K562 (cell line): ENCODE measurements around the gene COL9A3. TPM values are rescaled to one million over a fixed set of nuclear protein-coding genes. Genes with fewer than 3 reads are reported as not detected.
A peak's percentile ranks its signal among the peaks of the same experiment; 100 is the strongest.

ENCODE experiments used
- BHLHE40 ChIP-seq: IDR thresholded peaks from 2 replicates; pipeline ENCODE4 v1.6.1; 2011; ENCODE audit warnings: low read length, improper control_type of control experiment
- COPS2 ChIP-seq: fragments of 450-650 bp; conservative IDR thresholded peaks from 2 replicates; pipeline ENCODE4 v1.6.1; 2016; ENCODE audit warnings: mild to moderate bottlenecking, moderate library complexity
- CTCF ChIP-seq, 3 experiments: IDR thresholded peaks in 2 of 3; conservative IDR thresholded peaks in 1 of 3; 2 replicates each; pipeline ENCODE4 v1.5.1; 2011 to 2012; ENCODE audit warnings: low read length in 3 of 3, mild to moderate bottlenecking in 3 of 3, control low read depth in 2 of 3, improper control_type of control experiment in 1 of 3, inconsistent platforms in 1 of 3, low read depth in 1 of 3, mixed read lengths in 1 of 3, moderate library complexity in 1 of 3; ENCODE audit not compliant: insufficient read depth in 2 of 3
- E2F1 ChIP-seq: sonication (generic); formaldehyde crosslinking; IDR thresholded peaks from 2 replicates; pipeline ENCODE4 v1.8.1; 2023; ENCODE audit warnings: mild to moderate bottlenecking, missing genetic modification reagents, moderate library complexity
- E2F5 ChIP-seq: sonication (generic); formaldehyde crosslinking; IDR thresholded peaks from 2 replicates; pipeline ENCODE4 v1.8.0; 2022; ENCODE audit warnings: mild to moderate bottlenecking, missing genetic modification reagents
- EZH2 ChIP-seq: IDR thresholded peaks from 2 replicates; pipeline ENCODE4 v1.6.1; 2012; ENCODE audit warnings: low read depth, mild to moderate bottlenecking, inconsistent platforms, low read length, borderline replicate concordance
- FOXO4 ChIP-seq: fragments of 450-650 bp; formaldehyde crosslinking; IDR thresholded peaks from 2 replicates; pipeline ENCODE4 v1.4.0; 2020; ENCODE audit warnings: mild to moderate bottlenecking, moderate library complexity
- KDM2B ChIP-seq: fragments of 250-450 bp; sonication (Bioruptor Pico); IDR thresholded peaks from 2 replicates; pipeline ENCODE4 v1.8.0; 2021; ENCODE audit warnings: mild to moderate bottlenecking, moderate library complexity
- MEF2A ChIP-seq: IDR thresholded peaks from 2 replicates; pipeline ENCODE4 v1.6.1; 2011; ENCODE audit warnings: low read depth, mild to moderate bottlenecking, low read length, moderate library complexity; ENCODE audit not compliant: control insufficient read depth
- MXD1 ChIP-seq: fragments of 250-450 bp; sonication (Bioruptor Pico); IDR thresholded peaks from 2 replicates; pipeline ENCODE4 v1.8.0; 2021; ENCODE audit warnings: borderline replicate concordance, mild to moderate bottlenecking, moderate library complexity; ENCODE audit not compliant: poor library complexity, severe bottlenecking
- NELFE ChIP-seq: IDR thresholded peaks from 2 replicates; pipeline ENCODE4 v1.6.1; 2011; ENCODE audit warnings: mild to moderate bottlenecking; ENCODE audit not compliant: insufficient read depth, insufficient read length
- NFRKB ChIP-seq: fragments of 450-650 bp; IDR thresholded peaks from 2 replicates; pipeline ENCODE4 v1.6.1; 2016; ENCODE audit warnings: low read depth
- PHB2 ChIP-seq: fragments of 450-650 bp; IDR thresholded peaks from 2 replicates; pipeline ENCODE4 v1.6.1; 2017; ENCODE audit warnings: low read depth
- POU5F1 ChIP-seq: fragments of 150-350 bp; IDR thresholded peaks from 2 replicates; pipeline ENCODE4 v1.6.1; 2014; ENCODE audit warnings: borderline replicate concordance, low read length, low read depth, mild to moderate bottlenecking; ENCODE audit not compliant: partially characterized antibody
- SP2 ChIP-seq: IDR thresholded peaks from 2 replicates; pipeline ENCODE4 v1.6.1; 2011; ENCODE audit warnings: mild to moderate bottlenecking, low read depth, low read length, moderate library complexity; ENCODE audit not compliant: poor library complexity, severe bottlenecking; ENCODE audit errors: extremely low read depth
- SRSF3 ChIP-seq: fragments of 200-400 bp; formaldehyde crosslinking; IDR thresholded peaks from 2 replicates; pipeline ENCODE4 v1.6.1; 2016; ENCODE audit warnings: mild to moderate bottlenecking, low read length, moderate library complexity; ENCODE audit not compliant: insufficient read depth
- TARDBP ChIP-seq: fragments of 450-650 bp; IDR thresholded peaks from 2 replicates; pipeline ENCODE4 v1.6.1; 2016
- TCF3 ChIP-seq: sonication (generic); formaldehyde crosslinking; IDR thresholded peaks from 2 replicates; pipeline ENCODE4 v1.4.0; 2020; ENCODE audit warnings: mild to moderate bottlenecking, missing genetic modification reagents
- ZBTB7A ChIP-seq: IDR thresholded peaks from 2 replicates; pipeline ENCODE4 v1.6.1; 2011; ENCODE audit warnings: low read depth, mild to moderate bottlenecking, low read length, moderate library complexity, borderline replicate concordance; ENCODE audit not compliant: control insufficient read depth
- ZNF668 ChIP-seq: fragments of 250-450 bp; sonication (Bioruptor Pico); IDR thresholded peaks from 2 replicates; pipeline ENCODE4 v1.8.0; 2022; ENCODE audit warnings: mild to moderate bottlenecking, inconsistent platforms
- polyA plus RNA-seq, 8 experiments: library from polyadenylated mRNA; depleted of rRNA in 4 of 8; stranded (reverse) in 5 of 8; unstranded in 3 of 8; fragments of >200 nt; fragmentation: Nextera tagmentation in 2 of 8; fragmentation: Illumina TruSeq in 1 of 8; extraction: Ambion mirVana in 2 of 8; extraction: Trizol in 1 of 8; gene quantifications; 2 replicates each; pipeline versions ENCODE4 v1.2.1 to v1.2.3, GENCODE V29; 2011 to 2014; ENCODE audit warnings: inconsistent platforms in 1 of 8, missing spikeins in 1 of 8
- total RNA-seq, 7 experiments: library from RNA; depleted of rRNA in 6 of 7; stranded (reverse); fragments of >200 nt in 6 of 7; fragmentation: Illumina TruSeq in 2 of 7; extraction: Trizol in 2 of 7; gene quantifications; 2 replicates each; pipeline versions ENCODE4 v1.2.1 to v1.2.3, GENCODE V29; 2011 to 2021; ENCODE audit warnings: low replicate concordance in 1 of 7

COL9A3 gene
- total and polyA plus RNA-seq, 9 of the 15 experiments (the other 6 are each of a cell fraction or from before 2014, with no cell fraction given): 0.14 to 3.6 (median 0.88) TPM; not detected in 1

GRCh38 chr20:62776692-62777527 lies 39.9 kb upstream of the COL9A3 start (continued):
- TF ChIP-seq FOXO4 (CRISPR knock-in tag) (no peak), TARDBP (no peak), BHLHE40 (no peak), TCF3 (CRISPR knock-in tag) (no peak), MEF2A (no peak), E2F5 (CRISPR knock-in tag) (no peak), E2F1 (CRISPR knock-in tag) (0 out of 2 replicates have a peak, but pooled peaks have one; percentile 61), COPS2 (no peak), EZH2 (no peak), ZNF668 (no peak), MXD1 (no peak), ZBTB7A (peak; percentile 88; the same call in 1 of the 2 replicates), PHB2 (peak; percentile 83), KDM2B (CRISPR knock-in tag) (no peak), NFRKB (peak; percentile 81), POU5F1 (no peak), SRSF3 (no peak), CTCF (IDR thresholded peaks at IDR 0.05 in 2 of 3, conservative IDR thresholded peaks at IDR 0.05 in 1 of 3; ENCODE audit: insufficient read depth in 2 of 3, low read depth in 1 of 3, low read length in 3 of 3) (no peak), NELFE (no peak), SP2 (no peak)
